Hematopoietic multipotent progenitor cell treated with erythropoietin and hydrocortisone succinate and interleukin-3 and kit ligand, for 4 days (in vitro differentiated cells): ENCODE measurements around the gene ADCY5.

ENCODE experiments used
- DNase-seq: peaks from one replicate; pipeline ENCODE4 v3.0.0-alpha.2; 2015

The ADCY5 gene

GRCh38 chr3:123236902-123237301 is 212.0 kb downstream of the ADCY5 start:
- no peak for DNase-seq
